ENCODE measurements around the gene SH3BP4.

The SH3BP4 gene

DNA sequence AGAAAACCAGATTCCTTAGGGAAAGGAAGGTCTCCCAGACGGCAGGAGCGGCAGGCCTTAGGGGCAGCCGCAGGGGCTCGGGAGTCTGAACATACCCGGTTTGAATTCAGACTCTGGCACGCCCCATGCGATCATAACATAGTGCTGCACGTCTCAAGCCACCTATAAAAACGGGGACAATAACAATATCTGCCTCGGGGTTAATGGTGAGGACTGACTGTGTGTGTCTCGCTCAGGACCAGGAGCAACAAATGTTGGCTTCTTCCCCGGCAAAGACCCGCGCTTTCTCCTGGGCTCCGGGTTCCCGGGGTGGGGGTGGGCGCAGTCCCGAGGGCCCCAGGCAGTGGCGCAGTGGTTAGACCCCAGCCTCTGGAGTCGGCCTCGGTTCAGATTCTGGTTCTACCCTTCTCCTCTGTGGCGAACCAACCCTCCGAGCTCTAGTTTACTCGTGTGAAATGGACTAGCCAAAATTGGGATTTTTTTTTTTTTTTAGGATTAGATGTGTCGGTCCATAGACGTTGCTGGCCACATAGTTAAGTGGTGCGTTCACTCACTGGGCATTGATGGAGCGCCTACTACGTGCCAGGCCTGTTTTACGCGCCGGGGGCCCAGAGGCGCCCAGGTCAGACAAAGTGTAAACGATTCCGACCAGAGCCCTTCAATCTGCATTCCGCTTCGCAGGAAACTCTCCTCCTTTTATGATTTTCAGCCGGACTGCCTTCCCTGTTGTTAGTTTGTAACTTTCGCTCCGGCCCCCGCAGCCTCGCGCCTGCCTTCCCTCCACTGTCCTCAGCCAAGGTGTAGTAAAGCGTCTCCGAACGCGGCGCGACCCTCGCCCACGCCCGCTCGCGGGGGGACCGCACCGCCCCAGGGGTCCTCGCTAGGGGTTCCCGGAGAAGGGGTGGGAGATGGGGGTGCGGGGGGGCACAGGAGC, 820 bp upstream of the SH3BP4 start:
- TF ChIP-seq, protein P1, sequence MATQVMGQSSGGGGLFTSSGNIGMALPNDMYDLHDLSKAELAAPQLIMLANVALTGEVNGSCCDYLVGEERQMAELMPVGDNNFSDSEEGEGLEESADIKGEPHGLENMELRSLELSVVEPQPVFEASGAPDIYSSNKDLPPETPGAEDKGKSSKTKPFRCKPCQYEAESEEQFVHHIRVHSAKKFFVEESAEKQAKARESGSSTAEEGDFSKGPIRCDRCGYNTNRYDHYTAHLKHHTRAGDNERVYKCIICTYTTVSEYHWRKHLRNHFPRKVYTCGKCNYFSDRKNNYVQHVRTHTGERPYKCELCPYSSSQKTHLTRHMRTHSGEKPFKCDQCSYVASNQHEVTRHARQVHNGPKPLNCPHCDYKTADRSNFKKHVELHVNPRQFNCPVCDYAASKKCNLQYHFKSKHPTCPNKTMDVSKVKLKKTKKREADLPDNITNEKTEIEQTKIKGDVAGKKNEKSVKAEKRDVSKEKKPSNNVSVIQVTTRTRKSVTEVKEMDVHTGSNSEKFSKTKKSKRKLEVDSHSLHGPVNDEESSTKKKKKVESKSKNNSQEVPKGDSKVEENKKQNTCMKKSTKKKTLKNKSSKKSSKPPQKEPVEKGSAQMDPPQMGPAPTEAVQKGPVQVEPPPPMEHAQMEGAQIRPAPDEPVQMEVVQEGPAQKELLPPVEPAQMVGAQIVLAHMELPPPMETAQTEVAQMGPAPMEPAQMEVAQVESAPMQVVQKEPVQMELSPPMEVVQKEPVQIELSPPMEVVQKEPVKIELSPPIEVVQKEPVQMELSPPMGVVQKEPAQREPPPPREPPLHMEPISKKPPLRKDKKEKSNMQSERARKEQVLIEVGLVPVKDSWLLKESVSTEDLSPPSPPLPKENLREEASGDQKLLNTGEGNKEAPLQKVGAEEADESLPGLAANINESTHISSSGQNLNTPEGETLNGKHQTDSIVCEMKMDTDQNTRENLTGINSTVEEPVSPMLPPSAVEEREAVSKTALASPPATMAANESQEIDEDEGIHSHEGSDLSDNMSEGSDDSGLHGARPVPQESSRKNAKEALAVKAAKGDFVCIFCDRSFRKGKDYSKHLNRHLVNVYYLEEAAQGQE (IDR thresholded peaks at IDR 0.05; ENCODE audit: insufficient read depth in 1 of 2, low read depth in 2 of 2, low read length in 2 of 2), result no peak
- TF ChIP-seq FOXP2 (optimal IDR thresholded peaks at IDR 0.05; ENCODE audit: borderline replicate concordance, extremely low read depth, extremely low read length, insufficient read depth) (no peak), POLR2AphosphoS5 (IDR thresholded peaks at IDR 0.05; ENCODE audit: low read depth, low read length) (no peak)

DNA sequence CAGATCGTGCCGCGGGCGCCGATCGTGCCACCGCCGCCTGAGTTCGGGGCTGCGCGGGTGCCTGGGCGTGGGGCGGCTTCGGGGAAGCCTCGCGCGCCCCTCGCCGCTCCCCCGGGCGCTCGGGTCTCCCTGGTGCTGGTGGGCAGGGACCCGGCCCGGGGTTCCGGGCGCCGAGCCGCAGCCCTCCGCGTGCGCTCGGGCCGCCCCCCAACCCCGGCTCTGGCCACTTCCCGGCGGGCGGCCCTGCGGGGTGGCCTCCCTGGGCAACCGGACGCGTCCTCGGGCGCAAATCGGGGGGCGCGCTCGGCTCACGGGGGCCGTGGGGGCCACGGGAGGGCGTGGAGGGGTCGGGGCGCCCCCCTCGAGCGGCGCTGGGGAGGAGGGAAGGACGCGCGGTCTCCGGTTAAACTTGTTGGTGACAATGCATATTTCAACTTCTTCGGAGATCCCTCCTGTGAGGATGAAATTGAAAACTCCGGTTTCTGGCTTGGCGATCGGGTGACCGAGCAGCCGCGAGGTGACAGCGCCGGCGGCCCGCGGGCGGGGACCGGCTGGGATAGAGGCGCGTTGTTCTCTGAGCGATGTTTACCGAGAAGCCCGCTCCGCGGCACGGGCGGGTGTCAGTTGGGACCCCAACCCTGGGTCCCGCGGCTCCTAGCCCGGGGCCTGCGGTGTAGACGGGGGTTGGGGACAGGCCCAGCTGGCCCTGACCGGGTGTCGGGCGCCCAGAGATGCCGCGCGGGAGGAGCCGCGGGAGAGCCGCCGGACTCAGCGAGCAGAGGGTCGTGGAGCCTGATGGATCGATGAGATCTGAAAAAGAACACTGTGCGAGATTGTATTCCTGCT, 676 bp downstream of the SH3BP4 start:
- TF ChIP-seq POLR2AphosphoS5 (IDR thresholded peaks at IDR 0.05; ENCODE audit: low read depth, low read length) (no peak), SIN3A (IDR thresholded peaks at IDR 0.05; ENCODE audit: borderline replicate concordance, insufficient read depth, low read length) (no peak), TAF1 (IDR thresholded peaks at IDR 0.05; ENCODE audit: borderline replicate concordance, insufficient read depth, low read length) (no peak), FOXP2 (optimal IDR thresholded peaks at IDR 0.05; ENCODE audit: borderline replicate concordance, extremely low read depth, extremely low read length, insufficient read depth) (no peak)
- TF ChIP-seq, protein P1 (IDR thresholded peaks at IDR 0.05; ENCODE audit: insufficient read depth in 1 of 2, low read depth in 2 of 2, low read length in 2 of 2), result no peak

DNA sequence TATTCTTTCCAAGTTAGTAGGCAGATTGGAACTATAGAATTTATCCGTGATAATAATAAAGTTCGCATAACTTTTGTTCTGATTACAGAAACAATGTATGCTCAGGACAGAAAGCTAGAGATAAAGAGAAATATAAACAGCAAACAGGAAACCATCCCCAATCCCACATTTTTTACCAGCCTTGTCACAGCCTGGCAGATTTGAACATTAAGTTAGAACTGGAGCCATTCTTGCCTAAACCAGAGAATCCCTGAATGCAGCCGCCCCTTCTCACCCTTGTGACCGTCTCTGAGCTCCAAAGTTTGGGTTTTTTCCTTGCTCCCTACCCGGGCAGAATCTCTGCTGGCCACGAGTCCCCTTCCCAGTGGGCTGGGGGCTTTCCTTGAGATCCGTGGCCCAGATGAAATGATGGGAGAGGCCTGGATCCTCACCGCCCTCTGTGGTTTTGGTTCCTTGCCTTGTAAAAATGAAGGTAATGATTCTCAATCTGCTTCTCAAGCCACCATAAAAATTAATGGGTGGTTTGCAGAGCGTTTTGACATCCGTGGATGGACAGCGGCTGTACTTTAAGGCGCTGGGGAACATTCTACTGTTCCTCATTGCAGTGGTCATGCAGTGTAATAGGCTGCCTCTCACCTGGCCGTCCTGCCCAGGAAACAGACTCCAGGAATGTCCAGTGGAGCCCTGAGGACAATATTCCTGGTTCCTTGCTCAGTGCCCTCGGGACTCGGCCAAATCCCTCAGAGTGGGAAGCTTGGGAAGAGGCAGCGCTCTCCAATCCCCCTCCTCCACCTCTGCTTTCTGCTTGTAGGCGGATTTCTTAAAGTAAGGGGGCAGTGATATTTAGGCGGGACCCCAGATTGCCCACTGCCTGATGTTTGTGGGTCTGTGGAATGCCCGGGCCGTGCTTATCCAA, 1.6 kb downstream of the SH3BP4 start:
- TF ChIP-seq TAF1 (IDR thresholded peaks at IDR 0.05; ENCODE audit: borderline replicate concordance, insufficient read depth, low read length) (no peak), POLR2AphosphoS5 (IDR thresholded peaks at IDR 0.05; ENCODE audit: low read depth, low read length) (no peak), FOXP2 (optimal IDR thresholded peaks at IDR 0.05; ENCODE audit: borderline replicate concordance, extremely low read depth, extremely low read length, insufficient read depth) (no peak), SIN3A (IDR thresholded peaks at IDR 0.05; ENCODE audit: borderline replicate concordance, insufficient read depth, low read length) (no peak)
- TF ChIP-seq, protein P1 (IDR thresholded peaks at IDR 0.05; ENCODE audit: insufficient read depth in 1 of 2, low read depth in 2 of 2, low read length in 2 of 2), result no peak

DNA sequence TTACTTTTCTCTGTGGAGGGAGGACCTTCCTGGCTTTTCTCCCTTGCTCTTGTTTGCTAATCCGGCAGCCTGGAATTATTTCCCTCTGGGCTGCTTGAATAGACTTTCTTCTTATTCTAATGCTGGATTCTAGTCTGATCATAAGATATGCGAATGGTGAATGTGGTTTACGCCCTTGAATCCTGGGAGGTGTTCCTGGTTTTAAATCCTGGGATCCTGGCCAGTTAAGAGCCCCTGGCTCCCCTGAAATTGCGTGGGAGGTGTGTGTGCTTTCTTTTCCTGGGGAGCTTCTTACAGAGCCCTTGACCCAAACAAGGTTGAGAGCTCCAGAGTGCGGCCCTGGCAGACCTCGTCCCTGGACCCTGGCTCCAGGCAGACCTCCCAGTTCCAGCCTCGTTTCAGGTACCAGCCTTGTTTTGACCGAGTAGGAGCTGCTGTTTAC, 2.8 kb downstream of the SH3BP4 start:
- no peak for TF ChIP-seq TAF1 (IDR thresholded peaks at IDR 0.05; ENCODE audit: borderline replicate concordance, insufficient read depth, low read length)
- no peak for TF ChIP-seq SIN3A (IDR thresholded peaks at IDR 0.05; ENCODE audit: borderline replicate concordance, insufficient read depth, low read length)
- TF ChIP-seq FOXP2 (optimal IDR thresholded peaks at IDR 0.05; ENCODE audit: borderline replicate concordance, extremely low read depth, extremely low read length, insufficient read depth), result no peak
